ENCODE data around the gene CPN2.

Gene CPN2

GRCh38 chr3:194350726-194351071 is 429 bp downstream of the CPN2 start:
- no peak for DNase-seq

- DNase-seq: no peak
These were observed 2.8 kb downstream of the CPN2 start for GRCh38 chr3:194348354-194348753.

- no peak for DNase-seq
These were observed 4.5 kb downstream of the CPN2 start for GRCh38 chr3:194346621-194347020.

GRCh38 chr3:194346035-194346434 is 5.1 kb downstream of the CPN2 start:
- no peak for DNase-seq

- no peak for DNase-seq
These were observed 7.1 kb downstream of the CPN2 start for GRCh38 chr3:194344012-194344411.

GRCh38 chr3:194343561-194343893 is 7.6 kb downstream of the CPN2 start:
- DNase-seq: no peak

- DNase-seq: no peak
These were observed 8.1 kb downstream of the CPN2 start for GRCh38 chr3:194342861-194343560.

GRCh38 chr3:194340757-194341400 is 10.2 kb downstream of the CPN2 start:
- DNase-seq: no peak

GRCh38 chr3:194339840-194340239 is 11.3 kb downstream of the CPN2 start:
- no peak for DNase-seq

GRCh38 chr3:194339356-194339755 is 11.8 kb downstream of the CPN2 start:
- no peak for DNase-seq

GRCh38 chr3:194337965-194338753 is 13.0 kb downstream of the CPN2 start:
- DNase-seq: no peak

- DNase-seq: no peak
These were observed 14.3 kb downstream of the CPN2 start for GRCh38 chr3:194336601-194337355.

GRCh38 chr3:194333981-194334320 is 17.2 kb downstream of the CPN2 start:
- no peak for DNase-seq

- DNase-seq: no peak
These were observed 17.7 kb downstream of the CPN2 start for GRCh38 chr3:194333212-194333980.

GRCh38 chr3:194332858-194333211 is 18.3 kb downstream of the CPN2 start:
- no peak for DNase-seq

- DNase-seq: no peak
These were observed 20.5 kb downstream of the CPN2 start for GRCh38 chr3:194330579-194330978.

GRCh38 chr3:194330160-194330559 is 21.0 kb downstream of the CPN2 start:
- DNase-seq: no peak

- no peak for DNase-seq
These were observed 21.6 kb downstream of the CPN2 start for GRCh38 chr3:194329583-194329965.

- no peak for DNase-seq
These were observed 22.1 kb downstream of the CPN2 start for GRCh38 chr3:194328942-194329582.

GRCh38 chr3:194328053-194328657 is 23.0 kb downstream of the CPN2 start:
- no peak for DNase-seq

GRCh38 chr3:194327218-194328052 is 23.7 kb downstream of the CPN2 start:
- no peak for DNase-seq
